Measurements from ENCODE around the gene CCL22.
"Not testable (repeated sequence)": the region's sequence is repeated elsewhere in the genome, so short reads cannot be mapped to it uniquely, and the experiment has no call there.

The CCL22 gene, protein sequence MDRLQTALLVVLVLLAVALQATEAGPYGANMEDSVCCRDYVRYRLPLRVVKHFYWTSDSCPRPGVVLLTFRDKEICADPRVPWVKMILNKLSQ

DNA sequence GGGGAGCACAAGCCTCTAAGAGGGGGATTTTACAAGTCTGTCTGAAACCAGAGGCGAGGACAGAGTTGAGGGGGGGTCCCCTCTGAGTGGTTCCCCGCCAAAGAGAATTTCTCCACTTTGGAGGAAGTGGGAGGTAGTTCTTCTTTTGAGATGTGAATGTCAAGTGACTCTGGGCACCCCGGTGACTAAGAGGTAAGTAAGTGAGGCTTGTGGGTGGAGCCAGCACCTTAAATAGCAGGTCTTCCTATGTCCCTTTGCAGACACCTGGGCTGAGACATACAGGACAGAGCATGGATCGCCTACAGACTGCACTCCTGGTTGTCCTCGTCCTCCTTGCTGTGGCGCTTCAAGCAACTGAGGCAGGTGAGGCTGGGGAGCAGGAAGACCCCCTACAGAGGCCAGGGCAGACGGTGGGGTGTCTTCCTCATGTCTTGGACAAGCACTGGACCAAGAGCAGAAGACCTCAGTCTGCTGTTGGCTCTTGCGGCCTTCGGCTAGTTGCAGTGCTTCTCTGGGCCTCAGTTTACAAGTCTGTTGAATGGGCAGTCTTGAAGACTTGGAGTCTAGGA lies at the start of gene CCL22:
Gene CCL22 (plus strand): TSS at position 257 of the 569 bp plus-strand sequence. CDS start 34 bp downstream, at position 291.
- DNase-seq (ENCODE audit: low read depth) = no peak

- DNase-seq (ENCODE audit: low read depth) = no peak
These were observed 47.8 kb upstream of the CCL22 start for GRCh38 chr16:57310801-57311200.

- DNase-seq (ENCODE audit: low read depth) = no peak
These were observed 45.1 kb upstream of the CCL22 start for GRCh38 chr16:57313509-57313908.

GRCh38 chr16:57314161-57314785 lies 44.3 kb upstream of the CCL22 start:
- no peak for DNase-seq (ENCODE audit: low read depth)

- no peak for DNase-seq (ENCODE audit: low read depth)
These were observed 43.2 kb upstream of the CCL22 start for GRCh38 chr16:57315416-57315815.

GRCh38 chr16:57316390-57317017 lies 42.1 kb upstream of the CCL22 start:
- DNase-seq (ENCODE audit: low read depth) = no peak

DNA sequence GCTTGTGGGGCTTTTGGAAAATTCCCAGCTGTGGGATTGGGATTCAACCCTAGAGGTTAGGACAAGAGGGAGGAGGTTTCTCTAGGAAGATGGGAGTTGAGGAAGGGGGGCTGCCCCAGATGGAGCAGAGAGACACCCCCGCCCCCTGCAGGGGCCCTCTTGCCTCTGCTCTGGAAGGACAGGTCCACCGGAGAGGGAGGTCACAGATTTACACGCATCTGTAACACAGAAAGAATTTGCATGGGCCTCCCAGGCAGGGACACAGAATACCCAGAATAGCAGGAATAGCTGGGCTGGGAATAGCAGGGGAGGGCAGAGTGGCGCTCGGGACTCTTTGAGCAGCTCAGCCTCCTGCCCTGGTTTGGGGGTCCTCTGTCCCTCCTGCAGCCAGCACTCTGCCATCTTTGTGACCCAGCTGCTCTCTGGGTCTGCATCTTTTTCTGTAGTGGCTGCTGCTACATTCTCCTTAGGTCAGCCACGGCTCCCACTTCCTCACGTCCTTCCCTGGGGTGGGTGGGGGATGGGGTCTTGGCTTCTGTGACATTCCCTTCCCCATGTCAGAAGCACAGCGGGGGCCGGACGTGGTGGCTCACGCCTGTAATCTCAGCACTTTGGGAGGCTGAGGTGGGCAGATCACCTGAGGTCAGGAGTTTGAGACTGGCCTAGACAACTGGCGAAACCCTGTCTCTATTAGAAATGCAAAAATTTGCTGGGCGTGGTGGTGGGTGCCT lies 40.2 kb upstream of the CCL22 start:
- DNase-seq (ENCODE audit: low read depth) = no peak

- no peak for DNase-seq (ENCODE audit: low read depth)
These were observed 38.9 kb upstream of the CCL22 start for GRCh38 chr16:57319646-57320045.

GRCh38 chr16:57324749-57325148 lies 33.8 kb upstream of the CCL22 start:
- no peak for DNase-seq (ENCODE audit: low read depth)

- DNase-seq (ENCODE audit: low read depth) = no peak
These were observed 33.1 kb upstream of the CCL22 start for GRCh38 chr16:57325458-57325857.

- DNase-seq (ENCODE audit: low read depth) = no peak
These were observed 28.8 kb upstream of the CCL22 start for GRCh38 chr16:57329718-57330327.

DNA sequence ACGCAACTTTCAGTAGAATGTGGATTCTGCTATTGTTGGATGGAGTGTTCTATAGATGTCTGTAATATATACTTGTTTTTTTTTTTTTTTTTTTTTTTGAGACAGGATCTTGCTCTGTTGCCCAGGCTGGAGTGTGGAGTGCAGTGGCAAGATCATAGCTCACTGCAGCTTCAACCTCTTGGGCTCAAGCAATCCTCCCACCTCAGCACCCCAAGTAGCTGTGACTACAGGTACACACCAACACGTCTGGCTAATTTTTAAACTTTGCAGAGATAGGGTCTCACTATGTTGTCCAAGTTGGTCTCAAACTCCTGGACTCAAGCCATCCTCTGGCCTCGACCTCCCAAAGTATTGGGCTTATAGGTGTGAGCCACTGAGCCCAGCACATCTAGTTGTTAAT lies 27.2 kb upstream of the CCL22 start:
- no peak for DNase-seq (ENCODE audit: low read depth)

DNA sequence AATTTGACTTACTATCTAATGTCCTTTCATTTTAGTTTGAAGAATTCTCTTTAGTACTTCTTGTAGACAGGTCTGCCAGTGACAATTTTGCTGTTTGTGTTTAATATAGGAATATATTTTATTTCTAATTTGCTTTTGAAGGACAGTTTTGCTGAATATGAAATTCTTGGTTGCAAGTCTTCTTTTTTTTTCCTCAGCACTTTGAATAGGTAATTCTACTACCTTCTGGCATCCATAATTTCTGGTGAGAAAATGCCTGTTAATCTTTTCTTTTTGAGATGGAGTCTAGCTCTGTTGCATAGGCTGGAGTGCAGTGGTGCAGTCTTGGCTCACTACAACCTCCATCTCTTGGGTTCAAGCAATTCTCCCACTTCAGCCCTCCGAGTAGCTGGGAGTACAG lies 25.2 kb upstream of the CCL22 start:
- DNase-seq (ENCODE audit: low read depth) = no peak

GRCh38 chr16:57335366-57335765 lies 23.2 kb upstream of the CCL22 start:
- no peak for DNase-seq (ENCODE audit: low read depth)

GRCh38 chr16:57341062-57341440 lies 17.5 kb upstream of the CCL22 start:
- DNase-seq (ENCODE audit: low read depth) = no peak

GRCh38 chr16:57341441-57342303 lies 16.9 kb upstream of the CCL22 start:
- DNase-seq (ENCODE audit: low read depth) = no peak

GRCh38 chr16:57342606-57343005 lies 16.0 kb upstream of the CCL22 start:
- DNase-seq (ENCODE audit: low read depth) = not testable (repeated sequence)

DNA sequence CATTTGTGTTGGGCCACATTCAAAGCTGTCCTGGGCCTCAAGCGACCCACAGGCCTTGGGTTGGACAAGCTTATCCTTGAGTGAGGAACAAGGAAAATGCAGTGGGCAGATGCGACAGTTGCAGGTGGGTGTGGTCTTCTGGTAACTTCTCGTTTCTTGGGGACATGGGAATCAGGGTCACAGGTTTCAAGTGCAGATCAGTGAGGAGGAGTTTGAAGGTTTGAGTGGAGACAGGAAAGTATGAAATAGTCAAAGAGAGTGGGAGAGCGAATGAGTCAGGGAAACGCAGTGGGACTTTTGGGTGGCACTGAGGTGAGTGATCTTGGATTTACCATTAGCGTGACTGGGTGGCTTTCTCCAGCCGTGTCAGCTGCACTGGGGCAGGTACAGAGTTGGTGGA lies 15.4 kb upstream of the CCL22 start:
- no peak for DNase-seq (ENCODE audit: low read depth)

DNA sequence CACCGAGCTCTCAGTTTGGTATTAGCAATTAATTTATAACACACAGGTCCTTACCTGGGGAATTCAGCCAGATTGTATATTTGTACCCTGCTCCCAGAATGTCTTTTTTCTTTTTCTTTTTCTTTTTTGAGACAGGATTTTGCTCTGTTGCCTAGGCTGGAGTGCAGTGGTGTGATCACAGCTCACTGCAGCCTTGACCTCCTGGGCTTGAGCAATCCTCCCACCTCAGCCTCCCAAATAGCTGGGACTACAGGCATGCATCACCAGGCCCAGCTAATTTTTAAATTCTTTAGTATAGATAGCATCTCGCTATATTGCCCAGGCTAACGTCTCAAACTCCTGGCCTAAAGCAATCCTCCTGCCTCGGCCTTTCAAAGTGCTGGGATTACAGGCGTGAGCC lies 14.5 kb upstream of the CCL22 start:
- DNase-seq (ENCODE audit: low read depth) = not testable (repeated sequence)

DNA sequence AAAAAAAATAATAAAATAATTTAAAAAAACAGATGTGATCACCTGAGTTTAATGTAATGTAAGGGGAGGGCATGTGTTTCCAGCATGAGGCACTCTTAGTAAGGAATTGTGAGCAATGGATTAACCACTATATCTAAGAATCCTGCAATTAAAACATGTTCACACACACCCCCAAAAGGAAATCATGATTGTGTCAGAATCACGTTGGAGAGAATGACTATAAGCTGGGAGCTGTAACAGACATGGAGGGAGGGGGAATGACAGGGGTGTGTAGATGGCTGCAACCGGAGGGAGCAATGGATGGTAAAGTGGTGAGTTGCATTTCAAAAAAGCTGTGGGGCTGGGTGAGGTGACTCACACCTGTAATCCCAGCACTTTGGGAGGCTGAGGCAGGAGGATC lies 13.6 kb upstream of the CCL22 start:
- no peak for DNase-seq (ENCODE audit: low read depth)

DNA sequence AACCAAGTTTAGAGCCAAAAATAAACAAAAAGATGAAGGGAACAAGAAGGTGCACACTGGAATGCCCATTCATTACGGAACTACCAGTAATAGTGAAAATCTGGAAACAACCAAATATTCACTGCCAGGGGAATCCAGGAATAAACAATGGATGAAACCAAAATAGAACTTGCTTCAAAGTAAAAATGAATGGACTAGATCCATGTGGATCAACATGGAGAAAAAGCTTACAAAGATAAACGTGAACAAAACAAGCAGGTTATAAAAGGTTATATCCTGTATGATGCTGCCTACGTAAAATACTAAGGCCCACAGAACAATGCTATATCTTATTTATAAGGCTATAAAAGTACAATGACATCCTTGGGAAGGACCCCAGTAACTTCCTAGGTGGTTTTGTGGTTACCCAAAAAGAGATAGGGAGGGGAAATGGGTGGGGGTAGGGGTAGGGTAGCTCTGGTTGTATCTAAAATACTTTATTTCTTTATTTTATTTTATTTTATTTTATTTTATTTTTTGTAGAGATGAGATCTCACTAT lies 12.8 kb upstream of the CCL22 start:
- DNase-seq (ENCODE audit: low read depth) = no peak
